H9 (cell line): Measurements from ENCODE around the gene TEX261. TPM values are rescaled to one million over a fixed set of nuclear protein-coding genes. Genes with fewer than 3 reads are reported as not detected.

Experiments
- DNase-seq: peaks from one replicate; pipeline ENCODE4 v3.0.0-alpha.2; 2017
- H2AFZ ChIP-seq: one replicate; pipeline ENCODE4 v1.6.1; 2013; ENCODE audit warnings: mild to moderate bottlenecking, low read length, control low read depth, moderate library complexity
- H2AK5ac ChIP-seq: 2 replicates; pipeline ENCODE4 v1.6.1; 2013; ENCODE audit warnings: low read length, control low read depth, mixed read lengths; ENCODE audit not compliant: insufficient read length
- H2BK120ac ChIP-seq: one replicate; pipeline ENCODE4 v1.6.1; 2013; ENCODE audit warnings: low read depth, mild to moderate bottlenecking, low read length, control low read depth, inconsistent platforms; ENCODE audit not compliant: poor library complexity, severe bottlenecking
- H2BK12ac ChIP-seq: 2 replicates; pipeline ENCODE4 v1.6.1; 2013; ENCODE audit warnings: low read length, control low read depth, mixed read lengths, low read depth; ENCODE audit not compliant: insufficient read length
- H2BK15ac ChIP-seq: 2 replicates; pipeline ENCODE4 v1.6.1; 2013; ENCODE audit warnings: low read depth, low read length, control low read depth
- H2BK20ac ChIP-seq: one replicate; pipeline ENCODE4 v1.6.1; 2013; ENCODE audit warnings: low read depth, mild to moderate bottlenecking, low read length, control low read depth, inconsistent platforms; ENCODE audit not compliant: poor library complexity, severe bottlenecking
- H2BK5ac ChIP-seq: 2 replicates; pipeline ENCODE4 v1.6.1; 2013; ENCODE audit warnings: low read length, control low read depth, mixed read lengths; ENCODE audit not compliant: insufficient read length
- H3K14ac ChIP-seq: 2 replicates; pipeline ENCODE4 v1.6.1; 2013; ENCODE audit warnings: low read length, control low read depth; ENCODE audit not compliant: insufficient read depth
- H3K18ac ChIP-seq: 2 replicates; pipeline ENCODE4 v1.6.1; 2013; ENCODE audit warnings: low read depth, mild to moderate bottlenecking, mixed read lengths, low read length, control low read depth; ENCODE audit not compliant: insufficient read length
- H3K23ac ChIP-seq: 2 replicates; pipeline ENCODE4 v1.6.1; 2013; ENCODE audit warnings: low read length, control low read depth, mixed read lengths, low read depth; ENCODE audit not compliant: insufficient read length
- H3K23me2 ChIP-seq: 2 replicates; pipeline ENCODE4 v1.6.1; 2013; ENCODE audit warnings: low read depth, mild to moderate bottlenecking, mixed read lengths, low read length, control low read depth; ENCODE audit not compliant: insufficient read length, poor library complexity, severe bottlenecking
- H3K27ac ChIP-seq: 2 replicates; pipeline ENCODE4 v1.5.1; 2013; ENCODE audit warnings: low read length, control low read depth, mixed read lengths, low read depth; ENCODE audit not compliant: insufficient read length
- H3K27me3 ChIP-seq: 2 replicates; pipeline ENCODE4 v1.6.1; 2013; ENCODE audit warnings: low read length, control low read depth, inconsistent platforms; ENCODE audit not compliant: insufficient read depth
- H3K4ac ChIP-seq: 2 replicates; pipeline ENCODE4 v1.6.1; 2013; ENCODE audit warnings: low read depth, mild to moderate bottlenecking, control low read depth, inconsistent platforms, low read length, moderate library complexity
- H3K4me1 ChIP-seq: 2 replicates; pipeline ENCODE4 v1.6.1; 2013; ENCODE audit warnings: low read length, control low read depth, inconsistent platforms; ENCODE audit not compliant: insufficient read depth
- H3K4me2 ChIP-seq: 2 replicates; pipeline ENCODE4 v1.6.1; 2013; ENCODE audit warnings: low read length, control low read depth, mixed read lengths; ENCODE audit not compliant: insufficient read length, insufficient read depth
- H3K56ac ChIP-seq: 2 replicates; pipeline ENCODE4 v1.6.1; 2013; ENCODE audit warnings: low read depth, mild to moderate bottlenecking, mixed read lengths, low read length, control low read depth; ENCODE audit not compliant: insufficient read length
- H3K79me1 ChIP-seq: 2 replicates; pipeline ENCODE4 v1.6.1; 2013; ENCODE audit warnings: low read depth, mild to moderate bottlenecking, moderate library complexity, low read length, control low read depth, inconsistent platforms; ENCODE audit not compliant: insufficient read depth, poor library complexity, severe bottlenecking
- H3K79me2 ChIP-seq: 2 replicates; pipeline ENCODE4 v1.6.1; 2013; ENCODE audit warnings: low read length, control low read depth, inconsistent platforms; ENCODE audit not compliant: insufficient read depth
- H3K9ac ChIP-seq: 2 replicates; pipeline ENCODE4 v1.6.1; 2013; ENCODE audit warnings: low read length, control low read depth, mixed read lengths; ENCODE audit not compliant: insufficient read length; ENCODE audit errors: extremely low read depth
- H3K9me3 ChIP-seq: one replicate; pipeline ENCODE4 v1.6.1; 2013; ENCODE audit warnings: low read depth, low read length, inconsistent platforms; ENCODE audit not compliant: control insufficient read depth
- H3T11ph ChIP-seq: one replicate; pipeline ENCODE4 v1.6.1; 2013; ENCODE audit warnings: mild to moderate bottlenecking, low read length, control low read depth, inconsistent platforms
- H4K20me1 ChIP-seq: one replicate; pipeline ENCODE4 v1.6.1; 2013; ENCODE audit not compliant: control insufficient read depth, insufficient read length, insufficient read depth
- H4K5ac ChIP-seq: 2 replicates; pipeline ENCODE4 v1.6.1; 2013; ENCODE audit warnings: low read depth, mild to moderate bottlenecking, mixed read lengths, low read length, control low read depth; ENCODE audit not compliant: insufficient read length
- H4K8ac ChIP-seq: replicated peaks from 2 replicates; pipeline ENCODE4 v1.6.1; 2013; ENCODE audit warnings: low read length, control low read depth, mixed read lengths, low read depth; ENCODE audit not compliant: insufficient read length
- H4K91ac ChIP-seq: 2 replicates; pipeline ENCODE4 v1.6.1; 2013; ENCODE audit warnings: low read depth, mild to moderate bottlenecking, moderate library complexity, mixed read lengths, low read length, control low read depth; ENCODE audit not compliant: insufficient read length
- H3K27ac Mint-ChIP-seq, 3 experiments: 2 replicates in 2 of 3; 3 replicates in 1 of 3; pipeline ENCODE4 v1.8.0; 2020 to 2021; ENCODE audit warnings: mixed read lengths in 3 of 3, mild to moderate bottlenecking in 1 of 3, moderate library complexity in 1 of 3
- H3K27me3 Mint-ChIP-seq: 2 replicates; pipeline ENCODE4 v1.8.0; 2021; ENCODE audit warnings: low read depth, mild to moderate bottlenecking, moderate library complexity, mixed read lengths
- H3K36me3 Mint-ChIP-seq, 3 experiments: 2 replicates in 2 of 3; 3 replicates in 1 of 3; pipeline ENCODE4 v1.8.0; 2020 to 2021; ENCODE audit warnings: low read depth in 3 of 3, mixed read lengths in 3 of 3; ENCODE audit not compliant: insufficient read depth in 1 of 3
- H3K4me1 Mint-ChIP-seq, 2 experiments: 2 replicates each; pipeline ENCODE4 v1.8.0; 2020; ENCODE audit warnings: mixed read lengths in 2 of 2
- H3K4me3 Mint-ChIP-seq, 2 experiments: 2 replicates in 1 of 2; 3 replicates in 1 of 2; pipeline ENCODE4 v1.8.0; 2020 to 2021; ENCODE audit warnings: mild to moderate bottlenecking in 2 of 2, mixed read lengths in 2 of 2, moderate library complexity in 1 of 2
- H3K9me3 Mint-ChIP-seq, 2 experiments: 2 replicates in 1 of 2; 3 replicates in 1 of 2; pipeline ENCODE4 v1.8.0; 2020; ENCODE audit warnings: mild to moderate bottlenecking in 2 of 2, mixed read lengths in 2 of 2, moderate library complexity in 1 of 2
- CTCF ChIP-seq: fragments of 200-600 bp; sonication (generic); conservative IDR thresholded peaks from 3 replicates; pipeline ENCODE4 v1.8.0; 2021; ENCODE audit warnings: antibody characterized with exemption, mild to moderate bottlenecking
- WGBS: extraction: QIAGEN DNeasy Blood & Tissue Kit; methylation state at CpG from one replicate; pipeline ENCODE4 v1.1.7; 2013; ENCODE audit warnings: missing lambda C conversion rate, low lambda C conversion rate, mixed read lengths; ENCODE audit not compliant: insufficient read length; ENCODE audit errors: extremely low coverage; 5-methylcytosine and 5-hydroxymethylcytosine counted together
- total RNA-seq: library from RNA; stranded (reverse); gene quantifications from 2 replicates; pipeline ENCODE4 v1.2.1, GENCODE V29; 2021

TEX261 gene
- total RNA-seq, 1 experiment from 2014 or later = 19.2 TPM

GRCh38 chr2:70975237-70975636, 19.4 kb downstream of the TEX261 start:
- Mint-ChIP-seq H3K9me3 (no peaks in the 10 kb centered on the region), H3K27ac (no peak overlapping the region), H3K4me3 (no peak overlapping the region), H3K4me1 (peaks cover 12 to 14% of the 10 kb centered on the region in 2 experiments), H3K27me3 (peaks cover 74% of the 10 kb centered on the region), H3K36me3 (no peaks in the 10 kb centered on the region)
- H3K9ac ChIP-seq = no peak overlapping the region
- no peak overlapping the region for H2BK5ac ChIP-seq
- peaks cover 7% of the 10 kb centered on the region for H3K23me2 ChIP-seq
- H4K20me1 ChIP-seq = no peaks in the 10 kb centered on the region
- H3K23ac ChIP-seq = no peak overlapping the region
- no peak overlapping the region for H3K56ac ChIP-seq
- no peak overlapping the region for H2BK20ac ChIP-seq
- H3K79me2 ChIP-seq = no peaks in the 10 kb centered on the region
- no peaks in the 10 kb centered on the region for H3K9me3 ChIP-seq
- no CpG with 5 or more reads among the region's 2 CpGs for WGBS
- H3K27ac ChIP-seq = no peak overlapping the region
- no peak overlapping the region for H4K8ac ChIP-seq
- peaks cover 2% of the 10 kb centered on the region; the same call in 1 of the 2 replicates for H3K27me3 ChIP-seq
- no peak overlapping the region for H4K5ac ChIP-seq
- no peak overlapping the region for H3K4ac ChIP-seq
- H3K4me1 ChIP-seq = no peaks in the 10 kb centered on the region
- H2BK120ac ChIP-seq = no peak overlapping the region
- no peak overlapping the region for H3T11ph ChIP-seq
- no peak overlapping the region for H3K18ac ChIP-seq
- no peak overlapping the region for H2AFZ ChIP-seq
- H2BK15ac ChIP-seq = no peak overlapping the region
- H3K4me2 ChIP-seq = no peak overlapping the region
- H2AK5ac ChIP-seq = no peak overlapping the region
- H2BK12ac ChIP-seq = no peak overlapping the region
- TF ChIP-seq CTCF = no peak
- no peak overlapping the region for H4K91ac ChIP-seq
- DNase-seq = no peak
- H3K14ac ChIP-seq = no peak overlapping the region
- H3K79me1 ChIP-seq = no peaks in the 10 kb centered on the region
